ENCODE results near the gene XIRP1. TPM values are rescaled to one million over a fixed set of nuclear protein-coding genes. Genes with fewer than 3 reads are reported as not detected.
"Not testable (repeated sequence)": the region's sequence is repeated elsewhere in the genome, so short reads cannot be mapped to it uniquely, and the experiment has no call there.

The XIRP1 gene
- total RNA-seq, 1 donor from 2014 or later, result not detected

GRCh38 chr3:39171860-39172259 is 20.5 kb downstream of the XIRP1 start:
- Histone ChIP-seq H3K27me3 (no peaks in the 10 kb centered on the region), H3K4me1 (peaks cover 16% of the 10 kb centered on the region), H3K27ac (no peak overlapping the region), H3K36me3 (no peaks in the 10 kb centered on the region), H3K4me3 (no peak overlapping the region), H3K9me3 (no peaks in the 10 kb centered on the region)
- no peak for ATAC-seq
- DNase-seq, result no peak
- intact Hi-C loops (cut with DNase I), result no loop called here
- TF ChIP-seq CTCF (IDR thresholded peaks at IDR 0.05), result no peak

GRCh38 chr3:39170877-39171276 is 21.5 kb downstream of the XIRP1 start:
- H3K27me3 ChIP-seq; H3K27ac ChIP-seq; H3K4me3 ChIP-seq; H3K9me3 ChIP-seq; H3K36me3 ChIP-seq; DNase-seq; ATAC-seq; intact Hi-C loops (cut with DNase I): not testable (repeated sequence)
- H3K4me1 ChIP-seq, result peaks cover 18% of the 10 kb centered on the region

- no peak overlapping the region for H3K4me3 ChIP-seq
- H3K27me3 ChIP-seq, result no peaks in the 10 kb centered on the region
- no peak for TF ChIP-seq CTCF (IDR thresholded peaks at IDR 0.05)
- intact Hi-C loops (cut with DNase I), result no loop called here
- no peaks in the 10 kb centered on the region for H3K9me3 ChIP-seq
- ATAC-seq, result no peak
- H3K4me1 ChIP-seq, result peaks cover 18% of the 10 kb centered on the region
- H3K27ac ChIP-seq, result no peak overlapping the region
- DNase-seq, result no peak
- H3K36me3 ChIP-seq, result no peaks in the 10 kb centered on the region
Measured at GRCh38 chr3:39170461-39170860, 21.9 kb downstream of the XIRP1 start.

GRCh38 chr3:39169712-39170111 is 22.7 kb downstream of the XIRP1 start:
- no peak overlapping the region for H3K27ac ChIP-seq
- TF ChIP-seq CTCF (IDR thresholded peaks at IDR 0.05), result no peak
- no peaks in the 10 kb centered on the region for H3K27me3 ChIP-seq
- intact Hi-C loops (cut with DNase I), result no loop called here
- no peak for DNase-seq
- H3K4me1 ChIP-seq, result peaks cover 18% of the 10 kb centered on the region
- ATAC-seq, result no peak
- no peaks in the 10 kb centered on the region for H3K9me3 ChIP-seq
- no peak overlapping the region for H3K4me3 ChIP-seq
- H3K36me3 ChIP-seq, result no peaks in the 10 kb centered on the region

GRCh38 chr3:39168156-39168780 is 24.1 kb downstream of the XIRP1 start:
- Histone ChIP-seq H3K27ac (no peak overlapping the region), H3K36me3 (no peaks in the 10 kb centered on the region), H3K27me3 (no peaks in the 10 kb centered on the region), H3K9me3 (no peaks in the 10 kb centered on the region), H3K4me1 (peaks cover 18% of the 10 kb centered on the region), H3K4me3 (no peak overlapping the region)
- DNase-seq (no peak), ATAC-seq (no peak)
- intact Hi-C loops (cut with DNase I), result no loop called here
- TF ChIP-seq CTCF (IDR thresholded peaks at IDR 0.05), result no peak

GRCh38 chr3:39166932-39167532 is 25.4 kb downstream of the XIRP1 start:
- peaks cover 18% of the 10 kb centered on the region for H3K4me1 ChIP-seq
- TF ChIP-seq CTCF (IDR thresholded peaks at IDR 0.05), result no peak
- intact Hi-C loops (cut with DNase I), result no loop called here
- DNase-seq (no peak), ATAC-seq (peak; percentile 41)
- H3K36me3 ChIP-seq, result no peaks in the 10 kb centered on the region
- H3K27ac ChIP-seq, result no peak overlapping the region
- no peak overlapping the region for H3K4me3 ChIP-seq
- no peaks in the 10 kb centered on the region for H3K27me3 ChIP-seq
- H3K9me3 ChIP-seq, result no peaks in the 10 kb centered on the region

Data from upper lobe of right lung (tissue), 1 donor.